Tibial nerve (tissue), 4 donors: ENCODE measurements around the gene ERBB3.

Experiments
- CTCF ChIP-seq, 5 experiments: fragments of 200-600 bp in 3 of 5; fragments of 450-650 bp in 2 of 5; sonication (generic) in 3 of 5; IDR thresholded peaks; one replicate each; pipeline ENCODE4 v1.5.1; 2016 to 2019; ENCODE audit warnings: antibody characterized with exemption in 5 of 5, mild to moderate bottlenecking in 3 of 5, moderate library complexity in 2 of 5
- EP300 ChIP-seq, 2 donors: sonication (generic); formaldehyde crosslinking; IDR thresholded peaks; one replicate each; pipeline ENCODE4 v1.6.1; 2017; ENCODE audit warnings: antibody characterized with exemption in 2 of 2, mild to moderate bottlenecking in 1 of 2
- POLR2A ChIP-seq, 2 donors: fragments of 450-650 bp; IDR thresholded peaks; one replicate each; pipeline ENCODE4 v1.6.1; 2017; ENCODE audit warnings: antibody characterized with exemption in 2 of 2, mild to moderate bottlenecking in 2 of 2, moderate library complexity in 2 of 2

DNA sequence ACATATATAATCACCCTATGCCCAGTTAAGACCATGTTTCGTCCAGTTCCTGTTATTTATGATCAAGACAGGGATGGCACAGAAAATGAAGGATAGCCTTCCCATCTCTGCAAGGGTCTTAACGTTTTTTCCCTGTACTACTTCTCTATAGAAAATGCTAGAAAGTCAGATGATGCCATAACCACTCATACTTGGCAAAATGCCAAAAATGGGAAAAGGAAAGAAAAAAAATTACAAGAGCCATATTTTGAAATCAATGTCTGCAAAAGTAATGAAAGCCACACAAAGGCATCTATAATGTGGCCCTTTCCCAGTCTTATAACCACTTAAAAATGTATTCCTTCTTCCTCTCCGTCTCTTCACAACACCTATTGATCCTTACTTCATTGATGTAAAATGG, 70.6 kb downstream of the ERBB3 start:
- no peak for TF ChIP-seq CTCF (IDR thresholded peaks at IDR 0.05)
- TF ChIP-seq EP300 (IDR thresholded peaks at IDR 0.05): peak in 1 of 2 donors; percentile 28
- TF ChIP-seq POLR2A (IDR thresholded peaks at IDR 0.05): no peak
